Stimulated activated CD8-positive, alpha-beta memory T cell treated with anti-CD3 and anti-CD28 coated beads, Interleukin-15, amount 100 ng/mL, for 24 hours (primary cell): Measurements from ENCODE around the gene CTRB1.
"Not testable (repeated sequence)": the region's sequence is repeated elsewhere in the genome, so short reads cannot be mapped to it uniquely, and the experiment has no call there.

Source experiments
- DNase-seq: peaks from one replicate; pipeline ENCODE4 v3.0.0-alpha.2; 2020; ENCODE audit warnings: low read depth

The CTRB1 gene

GRCh38 chr16:75271441-75272096, 52.8 kb downstream of the CTRB1 start:
- DNase-seq, result no peak

- DNase-seq, result no peak
Observed at GRCh38 chr16:75272097-75272551, 53.3 kb downstream of the CTRB1 start.

GRCh38 chr16:75272629-75273028, 53.8 kb downstream of the CTRB1 start:
- not testable (repeated sequence) for DNase-seq

- DNase-seq, result no peak
Observed at GRCh38 chr16:75273054-75273925, 54.5 kb downstream of the CTRB1 start.
